HEK293T (cell line): Measurements from ENCODE around the gene USP43.
"Not testable (repeated sequence)": the region's sequence is repeated elsewhere in the genome, so short reads cannot be mapped to it uniquely, and the experiment has no call there.

ENCODE experiments used
- ELF4 ChIP-seq: fragments of 450-650 bp; IDR thresholded peaks from 2 replicates; pipeline ENCODE4 v1.6.1; 2017; ENCODE audit warnings: antibody characterized with exemption
- HDGF ChIP-seq: fragments of 450-650 bp; IDR thresholded peaks from 2 replicates; pipeline ENCODE4 v1.6.1; 2017; ENCODE audit warnings: antibody characterized with exemption, borderline replicate concordance
- LEF1 ChIP-seq: fragments of 450-650 bp; IDR thresholded peaks from 2 replicates; pipeline ENCODE4 v1.6.1; 2017; ENCODE audit warnings: mild to moderate bottlenecking, borderline replicate concordance
- TARDBP ChIP-seq: fragments of 450-650 bp; IDR thresholded peaks from 2 replicates; pipeline ENCODE4 v1.6.1; 2016

DNA sequence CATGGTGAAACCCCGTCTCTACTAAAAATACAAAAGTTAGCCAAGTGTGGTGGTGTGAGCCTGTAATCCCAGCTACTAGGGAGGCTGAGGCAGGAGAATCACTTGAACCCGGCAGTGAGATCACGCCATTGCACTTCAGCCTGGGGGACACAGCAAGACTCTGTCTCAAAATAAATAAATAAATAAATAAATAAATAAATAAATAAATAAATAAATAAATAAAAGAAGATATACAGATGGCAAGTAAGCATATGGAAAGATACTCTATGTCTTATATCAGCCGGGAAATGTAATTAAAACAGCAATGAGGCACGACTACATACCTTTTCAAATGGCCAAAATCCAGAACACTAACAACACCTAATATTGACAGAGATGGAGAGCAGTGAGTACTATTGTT, 40.7 kb upstream of the USP43 start:
- TF ChIP-seq ELF4, HDGF, LEF1, TARDBP: not testable (repeated sequence)
